Glutamatergic neuron (in vitro differentiated cells): ENCODE data around the gene PLCG2. TPM values are rescaled to one million over a fixed set of nuclear protein-coding genes. Genes with fewer than 3 reads are reported as not detected.

Experiments used
- DNase-seq: peaks from one replicate; pipeline ENCODE4 v3.0.0; 2022
- H3K27ac Mint-ChIP-seq: one replicate; pipeline ENCODE4 v1.8.0; 2020; ENCODE audit warnings: mild to moderate bottlenecking, mixed read lengths, inconsistent platforms; ENCODE audit not compliant: unreplicated experiment
- H3K27me3 Mint-ChIP-seq: one replicate; pipeline ENCODE4 v1.8.0; 2020; ENCODE audit warnings: mild to moderate bottlenecking, moderate library complexity, mixed read lengths, inconsistent platforms; ENCODE audit not compliant: unreplicated experiment
- H3K36me3 Mint-ChIP-seq: one replicate; pipeline ENCODE4 v1.8.0; 2020; ENCODE audit warnings: mild to moderate bottlenecking, mixed read lengths, inconsistent platforms; ENCODE audit not compliant: unreplicated experiment
- H3K4me1 Mint-ChIP-seq: one replicate; pipeline ENCODE4 v1.8.0; 2020; ENCODE audit warnings: mild to moderate bottlenecking, low read depth, mixed read lengths, inconsistent platforms; ENCODE audit not compliant: unreplicated experiment
- H3K4me3 Mint-ChIP-seq: one replicate; pipeline ENCODE4 v1.8.0; 2020; ENCODE audit warnings: mild to moderate bottlenecking, mixed read lengths, inconsistent platforms; ENCODE audit not compliant: unreplicated experiment
- H3K9me3 Mint-ChIP-seq: one replicate; pipeline ENCODE4 v1.8.0; 2020; ENCODE audit warnings: mild to moderate bottlenecking, moderate library complexity, mixed read lengths, inconsistent platforms; ENCODE audit not compliant: unreplicated experiment
- total RNA-seq: library from RNA; stranded (reverse); fragmentation: NEBNext Ultra II Directional; extraction: Animal tissue kit (Norgen Biotek cat#: 25700); gene quantifications from one replicate; pipeline ENCODE4 v1.2.1, GENCODE V29; 2021; ENCODE audit not compliant: unreplicated experiment
- TF ChIP-seq, protein P1 (sequence below): fragments of 200-600 bp; sonication (generic); IDR thresholded peaks from one replicate; pipeline ENCODE4 v1.5.0; 2021; ENCODE audit not compliant: partially characterized antibody, unreplicated experiment

The PLCG2 gene
- total RNA-seq, 1 donor from 2014 or later = 0.49 TPM

GRCh38 chr16:81956213-81956948, 177.3 kb downstream of the PLCG2 start:
- TF ChIP-seq, protein P1, sequence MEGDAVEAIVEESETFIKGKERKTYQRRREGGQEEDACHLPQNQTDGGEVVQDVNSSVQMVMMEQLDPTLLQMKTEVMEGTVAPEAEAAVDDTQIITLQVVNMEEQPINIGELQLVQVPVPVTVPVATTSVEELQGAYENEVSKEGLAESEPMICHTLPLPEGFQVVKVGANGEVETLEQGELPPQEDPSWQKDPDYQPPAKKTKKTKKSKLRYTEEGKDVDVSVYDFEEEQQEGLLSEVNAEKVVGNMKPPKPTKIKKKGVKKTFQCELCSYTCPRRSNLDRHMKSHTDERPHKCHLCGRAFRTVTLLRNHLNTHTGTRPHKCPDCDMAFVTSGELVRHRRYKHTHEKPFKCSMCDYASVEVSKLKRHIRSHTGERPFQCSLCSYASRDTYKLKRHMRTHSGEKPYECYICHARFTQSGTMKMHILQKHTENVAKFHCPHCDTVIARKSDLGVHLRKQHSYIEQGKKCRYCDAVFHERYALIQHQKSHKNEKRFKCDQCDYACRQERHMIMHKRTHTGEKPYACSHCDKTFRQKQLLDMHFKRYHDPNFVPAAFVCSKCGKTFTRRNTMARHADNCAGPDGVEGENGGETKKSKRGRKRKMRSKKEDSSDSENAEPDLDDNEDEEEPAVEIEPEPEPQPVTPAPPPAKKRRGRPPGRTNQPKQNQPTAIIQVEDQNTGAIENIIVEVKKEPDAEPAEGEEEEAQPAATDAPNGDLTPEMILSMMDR = no peak
- no peaks in the 10 kb centered on the region for H3K36me3 Mint-ChIP-seq
- H3K4me3 Mint-ChIP-seq = no peak overlapping the region
- no peak overlapping the region for H3K27ac Mint-ChIP-seq
- H3K4me1 Mint-ChIP-seq = no peaks in the 10 kb centered on the region
- no peaks in the 10 kb centered on the region for H3K9me3 Mint-ChIP-seq
- DNase-seq = no peak
- H3K27me3 Mint-ChIP-seq = peaks cover 3% of the 10 kb centered on the region

DNA sequence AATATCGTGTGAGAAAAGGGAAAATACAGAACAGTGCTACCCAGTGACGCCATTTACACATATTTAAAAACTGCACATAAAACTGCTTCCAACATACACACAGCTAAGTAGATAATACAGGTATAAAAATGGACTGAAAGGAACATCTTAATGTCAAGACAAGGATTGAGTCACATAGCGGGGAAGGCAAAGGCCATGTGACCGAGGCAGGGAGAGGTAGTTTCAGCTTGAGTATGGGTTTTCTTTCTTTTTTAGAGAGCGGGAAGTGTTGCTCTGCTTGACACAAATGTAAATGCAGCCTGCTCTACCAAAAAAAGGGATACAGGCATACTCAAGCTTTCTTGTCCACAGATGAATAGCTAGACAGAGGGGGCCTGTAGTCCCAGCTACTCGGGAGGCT, 185.7 kb downstream of the PLCG2 start:
- no peak overlapping the region for H3K4me3 Mint-ChIP-seq
- no peak overlapping the region for H3K27ac Mint-ChIP-seq

GRCh38 chr16:81967358-81967757, 188.3 kb downstream of the PLCG2 start:
- Mint-ChIP-seq H3K4me1 (no peaks in the 10 kb centered on the region), H3K27ac (no peak overlapping the region), H3K27me3 (no peaks in the 10 kb centered on the region), H3K4me3 (no peak overlapping the region), H3K9me3 (no peaks in the 10 kb centered on the region), H3K36me3 (peaks cover 6% of the 10 kb centered on the region)
- TF ChIP-seq, protein P1 = no peak
- DNase-seq = no peak

More for the DNA sequence above, 185.7 kb downstream of the PLCG2 start:
- Mint-ChIP-seq H3K36me3 (no peaks in the 10 kb centered on the region), H3K9me3 (no peaks in the 10 kb centered on the region), H3K4me1 (no peaks in the 10 kb centered on the region), H3K27me3 (no peaks in the 10 kb centered on the region)
- TF ChIP-seq, protein P1 = no peak
- DNase-seq = no peak

GRCh38 chr16:81971853-81972252, 192.8 kb downstream of the PLCG2 start:
- Mint-ChIP-seq H3K4me1 (no peaks in the 10 kb centered on the region), H3K36me3 (peaks cover 17% of the 10 kb centered on the region), H3K27me3 (no peaks in the 10 kb centered on the region), H3K27ac (no peak overlapping the region), H3K9me3 (peaks cover 5% of the 10 kb centered on the region), H3K4me3 (no peak overlapping the region)
- DNase-seq = no peak
- TF ChIP-seq, protein P1 = no peak

- no peak overlapping the region for H3K27ac Mint-ChIP-seq
- H3K9me3 Mint-ChIP-seq = peaks cover 5% of the 10 kb centered on the region
- no peaks in the 10 kb centered on the region for H3K4me1 Mint-ChIP-seq
- no peaks in the 10 kb centered on the region for H3K27me3 Mint-ChIP-seq
- H3K4me3 Mint-ChIP-seq = no peak overlapping the region
- DNase-seq = no peak
- peaks cover 21% of the 10 kb centered on the region for H3K36me3 Mint-ChIP-seq
- TF ChIP-seq, protein P1 = no peak
Measured at GRCh38 chr16:81973737-81974136, 194.6 kb downstream of the PLCG2 start.
